HG02678 (cell line): ENCODE measurements around the gene CD1B.
"Not testable (repeated sequence)": the region's sequence is repeated elsewhere in the genome, so short reads cannot be mapped to it uniquely, and the experiment has no call there.

ENCODE experiments used
- ATAC-seq: cut with Tn5 transposase; IDR thresholded peaks from one replicate; pipeline ENCODE4 v1.9.1; 2021; ENCODE audit warnings: mild to moderate bottlenecking, moderate library complexity; ENCODE audit not compliant: unreplicated experiment

CD1B gene

GRCh38 chr1:158329300-158329699 lies 2.0 kb downstream of the CD1B start:
- no peak for ATAC-seq

GRCh38 chr1:158328426-158328825 lies 2.9 kb downstream of the CD1B start:
- no peak for ATAC-seq

GRCh38 chr1:158327481-158327880 lies 3.9 kb downstream of the CD1B start:
- no peak for ATAC-seq

- no peak for ATAC-seq
Measured at GRCh38 chr1:158324395-158324794, 6.9 kb downstream of the CD1B start.

GRCh38 chr1:158323866-158324265 lies 7.5 kb downstream of the CD1B start:
- ATAC-seq, result no peak

GRCh38 chr1:158311066-158311465 lies 20.3 kb downstream of the CD1B start:
- no peak for ATAC-seq

- ATAC-seq, result peak; percentile 67
Measured at GRCh38 chr1:158310623-158311022, 20.7 kb downstream of the CD1B start.

- no peak for ATAC-seq
Measured at GRCh38 chr1:158295791-158296190, 35.5 kb downstream of the CD1B start.

- ATAC-seq, result no peak
Measured at GRCh38 chr1:158290321-158290844, 40.9 kb downstream of the CD1B start.

- no peak for ATAC-seq
Measured at GRCh38 chr1:158289811-158290210, 41.5 kb downstream of the CD1B start, which contains the start of gene CD1C. Gene CD1C (plus strand): TSS chr1:158289923. CDS start chr1:158290065, 142 bp downstream.

- peak; percentile 23 for ATAC-seq
Measured at GRCh38 chr1:158286941-158287346, 44.4 kb downstream of the CD1B start.

GRCh38 chr1:158286487-158286886 lies 44.8 kb downstream of the CD1B start:
- peak; percentile 16 for ATAC-seq

GRCh38 chr1:158285756-158286241 lies 45.5 kb downstream of the CD1B start:
- ATAC-seq, result peak; percentile 67

- peak; percentile 40 for ATAC-seq
Measured at GRCh38 chr1:158283965-158284364, 47.4 kb downstream of the CD1B start.

GRCh38 chr1:158282421-158282820 lies 48.9 kb downstream of the CD1B start:
- not testable (repeated sequence) for ATAC-seq
